HepG2 (cell line): ENCODE measurements around the gene COL26A1. TPM values are rescaled to one million over a fixed set of nuclear protein-coding genes. Genes with fewer than 3 reads are reported as not detected.

Experiments used
- IKZF4 ChIP-seq: sonication (generic); formaldehyde crosslinking; IDR thresholded peaks from 2 replicates; pipeline ENCODE4 v1.5.1; 2020; ENCODE audit warnings: borderline replicate concordance, mild to moderate bottlenecking, low read depth, missing genetic modification reagents; ENCODE audit errors: not compliant biosample characterization
- RXRA ChIP-seq: sonication (generic); formaldehyde crosslinking; IDR thresholded peaks from 2 replicates; pipeline ENCODE4 v1.5.1; 2020; ENCODE audit warnings: missing genetic modification reagents
- SMC3 ChIP-seq: IDR thresholded peaks from 2 replicates; pipeline ENCODE4 v1.6.1; 2011; ENCODE audit warnings: low read length, improper control_type of control experiment
- ZFP90 ChIP-seq: sonication (generic); formaldehyde crosslinking; IDR thresholded peaks from 2 replicates; pipeline ENCODE4 v1.8.0; 2022; ENCODE audit warnings: missing genetic modification reagents, mild to moderate bottlenecking, inconsistent platforms, borderline replicate concordance
- ZNF256 ChIP-seq: sonication (generic); formaldehyde crosslinking; conservative IDR thresholded peaks from 2 replicates; pipeline ENCODE4 v1.4.0; 2020; ENCODE audit warnings: missing genetic modification reagents
- ZNF598 ChIP-seq: sonication (generic); formaldehyde crosslinking; IDR thresholded peaks from 2 replicates; pipeline ENCODE4 v1.5.1; 2020; ENCODE audit warnings: mild to moderate bottlenecking, missing genetic modification reagents, borderline replicate concordance
- ZNF670 ChIP-seq: sonication (generic); formaldehyde crosslinking; IDR thresholded peaks from 2 replicates; pipeline ENCODE4 v1.8.0; 2022; ENCODE audit warnings: mild to moderate bottlenecking, missing genetic modification reagents, borderline replicate concordance
- ZNF850 ChIP-seq: sonication (generic); formaldehyde crosslinking; conservative IDR thresholded peaks from 2 replicates; pipeline ENCODE4 v1.9.0; 2021; ENCODE audit warnings: mild to moderate bottlenecking, missing genetic modification reagents
- polyA plus RNA-seq, 8 experiments: library from polyadenylated mRNA; depleted of rRNA in 3 of 8; stranded (reverse) in 7 of 8; unstranded in 1 of 8; fragments of >200 nt; fragmentation: Illumina TruSeq in 4 of 8; extraction: Trizol in 4 of 8; gene quantifications; 2 replicates each; pipeline versions ENCODE4 v1.2.1 to v1.2.3, GENCODE V29; 2011 to 2016; ENCODE audit warnings: low read depth in 4 of 8, missing spikeins in 1 of 8, mixed read lengths in 1 of 8; ENCODE audit not compliant: insufficient read depth in 1 of 8
- total RNA-seq, 5 experiments: library from RNA; depleted of rRNA; stranded (reverse); fragments of >200 nt; fragmentation: Illumina TruSeq; extraction: Trizol; gene quantifications; 2 replicates each; pipeline ENCODE4 v1.2.3, GENCODE V29; 2016; ENCODE audit warnings: low read depth in 1 of 5
- TF ChIP-seq, protein P1 (sequence below), 2 experiments: IDR thresholded peaks; 2 replicates each; pipeline ENCODE4 v1.6.1; 2011 to 2012; ENCODE audit warnings: low read length in 2 of 2, borderline replicate concordance in 1 of 2, low read depth in 1 of 2, mild to moderate bottlenecking in 1 of 2, moderate library complexity in 1 of 2
- TF ChIP-seq, protein P2 (sequence below): sonication (generic); formaldehyde crosslinking; IDR thresholded peaks from 2 replicates; pipeline ENCODE4 v1.9.0; 2021; ENCODE audit warnings: missing genetic modification reagents, mild to moderate bottlenecking, borderline replicate concordance

COL26A1 gene
- total and polyA plus RNA-seq, 2 of the 13 experiments (the other 11 are each of a cell fraction or from before 2014, with no cell fraction given), result 7.8 to 9.2 TPM

DNA sequence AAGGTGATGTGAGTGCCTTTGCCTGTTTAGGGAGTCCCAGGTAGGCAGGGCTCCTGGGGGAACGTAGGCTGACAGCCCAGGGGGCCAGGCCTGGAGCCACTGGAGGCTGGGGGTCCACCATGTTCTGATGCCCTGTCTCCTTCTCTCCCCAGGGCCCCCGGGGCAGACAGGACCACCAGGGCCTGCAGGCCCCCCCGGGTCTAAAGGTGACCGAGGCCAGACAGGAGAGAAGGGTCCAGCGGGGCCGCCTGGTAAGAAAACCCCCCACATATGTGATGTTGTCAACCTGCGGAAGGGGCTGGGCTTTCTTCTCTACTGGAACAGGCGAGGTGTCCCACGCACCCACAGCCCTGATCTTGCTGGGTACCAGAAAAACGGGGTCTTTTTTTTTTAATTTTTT, 181.2 kb downstream of the COL26A1 start (continued):
- TF ChIP-seq, protein P1, sequence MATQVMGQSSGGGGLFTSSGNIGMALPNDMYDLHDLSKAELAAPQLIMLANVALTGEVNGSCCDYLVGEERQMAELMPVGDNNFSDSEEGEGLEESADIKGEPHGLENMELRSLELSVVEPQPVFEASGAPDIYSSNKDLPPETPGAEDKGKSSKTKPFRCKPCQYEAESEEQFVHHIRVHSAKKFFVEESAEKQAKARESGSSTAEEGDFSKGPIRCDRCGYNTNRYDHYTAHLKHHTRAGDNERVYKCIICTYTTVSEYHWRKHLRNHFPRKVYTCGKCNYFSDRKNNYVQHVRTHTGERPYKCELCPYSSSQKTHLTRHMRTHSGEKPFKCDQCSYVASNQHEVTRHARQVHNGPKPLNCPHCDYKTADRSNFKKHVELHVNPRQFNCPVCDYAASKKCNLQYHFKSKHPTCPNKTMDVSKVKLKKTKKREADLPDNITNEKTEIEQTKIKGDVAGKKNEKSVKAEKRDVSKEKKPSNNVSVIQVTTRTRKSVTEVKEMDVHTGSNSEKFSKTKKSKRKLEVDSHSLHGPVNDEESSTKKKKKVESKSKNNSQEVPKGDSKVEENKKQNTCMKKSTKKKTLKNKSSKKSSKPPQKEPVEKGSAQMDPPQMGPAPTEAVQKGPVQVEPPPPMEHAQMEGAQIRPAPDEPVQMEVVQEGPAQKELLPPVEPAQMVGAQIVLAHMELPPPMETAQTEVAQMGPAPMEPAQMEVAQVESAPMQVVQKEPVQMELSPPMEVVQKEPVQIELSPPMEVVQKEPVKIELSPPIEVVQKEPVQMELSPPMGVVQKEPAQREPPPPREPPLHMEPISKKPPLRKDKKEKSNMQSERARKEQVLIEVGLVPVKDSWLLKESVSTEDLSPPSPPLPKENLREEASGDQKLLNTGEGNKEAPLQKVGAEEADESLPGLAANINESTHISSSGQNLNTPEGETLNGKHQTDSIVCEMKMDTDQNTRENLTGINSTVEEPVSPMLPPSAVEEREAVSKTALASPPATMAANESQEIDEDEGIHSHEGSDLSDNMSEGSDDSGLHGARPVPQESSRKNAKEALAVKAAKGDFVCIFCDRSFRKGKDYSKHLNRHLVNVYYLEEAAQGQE (IDR thresholded peaks at IDR 0.05; ENCODE audit: borderline replicate concordance in 1 of 2, low read depth in 1 of 2, low read length in 2 of 2), result no peak
- TF ChIP-seq IKZF4 (CRISPR knock-in tag), result no peak
- no peak for TF ChIP-seq ZNF850
- no peak for TF ChIP-seq ZNF256
- TF ChIP-seq ZNF670 (CRISPR knock-in tag), result no peak
- TF ChIP-seq SMC3, result no peak
- TF ChIP-seq, protein P2, sequence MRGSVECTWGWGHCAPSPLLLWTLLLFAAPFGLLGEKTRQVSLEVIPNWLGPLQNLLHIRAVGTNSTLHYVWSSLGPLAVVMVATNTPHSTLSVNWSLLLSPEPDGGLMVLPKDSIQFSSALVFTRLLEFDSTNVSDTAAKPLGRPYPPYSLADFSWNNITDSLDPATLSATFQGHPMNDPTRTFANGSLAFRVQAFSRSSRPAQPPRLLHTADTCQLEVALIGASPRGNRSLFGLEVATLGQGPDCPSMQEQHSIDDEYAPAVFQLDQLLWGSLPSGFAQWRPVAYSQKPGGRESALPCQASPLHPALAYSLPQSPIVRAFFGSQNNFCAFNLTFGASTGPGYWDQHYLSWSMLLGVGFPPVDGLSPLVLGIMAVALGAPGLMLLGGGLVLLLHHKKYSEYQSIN (CRISPR knock-in tag), result no peak
- TF ChIP-seq ZFP90, result no peak
- no peak for TF ChIP-seq RXRA (CRISPR knock-in tag)
- no peak for TF ChIP-seq ZNF598 (CRISPR knock-in tag)
